Ishikawa (cell line): Measurements from ENCODE around the gene PRDM16.

Experiments used
- EGR1 ChIP-seq: IDR thresholded peaks from 2 replicates; pipeline ENCODE4 v1.6.1; 2012
- RAD21 ChIP-seq: IDR thresholded peaks from 2 replicates; pipeline ENCODE4 v1.6.1; 2012; ENCODE audit warnings: low read depth
- TAF1 ChIP-seq: IDR thresholded peaks from 2 replicates; pipeline ENCODE4 v1.6.1; 2012; ENCODE audit warnings: low read depth, mild to moderate bottlenecking
- TCF12 ChIP-seq: IDR thresholded peaks from 2 replicates; pipeline ENCODE4 v1.6.1; 2012; ENCODE audit warnings: low read depth
- YY1 ChIP-seq: IDR thresholded peaks from 2 replicates; pipeline ENCODE4 v1.6.1; 2012; ENCODE audit warnings: low read depth
- TF ChIP-seq, protein P1 (sequence below): IDR thresholded peaks from 2 replicates; pipeline ENCODE4 v1.6.1; 2012; ENCODE audit warnings: low read depth, mild to moderate bottlenecking
- TF ChIP-seq, protein P2 (sequence below): IDR thresholded peaks from 2 replicates; pipeline ENCODE4 v1.6.1; 2012
- TF ChIP-seq, protein P3 (sequence below): IDR thresholded peaks from 2 replicates; pipeline ENCODE4 v1.6.1; 2012

DNA sequence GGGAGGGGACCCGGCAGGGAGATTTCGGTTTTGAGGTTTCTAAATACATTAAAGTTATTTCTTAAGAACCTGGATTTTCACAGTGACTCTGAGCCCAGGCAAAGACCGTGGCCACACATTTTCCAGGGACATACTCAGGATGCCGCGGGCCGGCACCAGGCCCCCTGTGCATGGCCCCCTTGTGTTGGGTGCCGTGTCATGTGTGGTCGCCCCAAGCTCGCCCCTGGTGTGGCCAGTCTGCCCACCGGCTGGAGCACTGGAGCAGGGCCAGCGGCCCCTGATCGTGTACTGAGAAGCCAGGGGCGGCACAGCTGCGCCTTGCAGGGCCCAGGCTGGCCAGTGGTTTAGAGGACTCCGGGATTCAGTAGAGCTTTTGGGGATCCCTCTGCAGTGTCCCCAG lies 412.0 kb downstream of the PRDM16 start:
- TF ChIP-seq, protein P1, sequence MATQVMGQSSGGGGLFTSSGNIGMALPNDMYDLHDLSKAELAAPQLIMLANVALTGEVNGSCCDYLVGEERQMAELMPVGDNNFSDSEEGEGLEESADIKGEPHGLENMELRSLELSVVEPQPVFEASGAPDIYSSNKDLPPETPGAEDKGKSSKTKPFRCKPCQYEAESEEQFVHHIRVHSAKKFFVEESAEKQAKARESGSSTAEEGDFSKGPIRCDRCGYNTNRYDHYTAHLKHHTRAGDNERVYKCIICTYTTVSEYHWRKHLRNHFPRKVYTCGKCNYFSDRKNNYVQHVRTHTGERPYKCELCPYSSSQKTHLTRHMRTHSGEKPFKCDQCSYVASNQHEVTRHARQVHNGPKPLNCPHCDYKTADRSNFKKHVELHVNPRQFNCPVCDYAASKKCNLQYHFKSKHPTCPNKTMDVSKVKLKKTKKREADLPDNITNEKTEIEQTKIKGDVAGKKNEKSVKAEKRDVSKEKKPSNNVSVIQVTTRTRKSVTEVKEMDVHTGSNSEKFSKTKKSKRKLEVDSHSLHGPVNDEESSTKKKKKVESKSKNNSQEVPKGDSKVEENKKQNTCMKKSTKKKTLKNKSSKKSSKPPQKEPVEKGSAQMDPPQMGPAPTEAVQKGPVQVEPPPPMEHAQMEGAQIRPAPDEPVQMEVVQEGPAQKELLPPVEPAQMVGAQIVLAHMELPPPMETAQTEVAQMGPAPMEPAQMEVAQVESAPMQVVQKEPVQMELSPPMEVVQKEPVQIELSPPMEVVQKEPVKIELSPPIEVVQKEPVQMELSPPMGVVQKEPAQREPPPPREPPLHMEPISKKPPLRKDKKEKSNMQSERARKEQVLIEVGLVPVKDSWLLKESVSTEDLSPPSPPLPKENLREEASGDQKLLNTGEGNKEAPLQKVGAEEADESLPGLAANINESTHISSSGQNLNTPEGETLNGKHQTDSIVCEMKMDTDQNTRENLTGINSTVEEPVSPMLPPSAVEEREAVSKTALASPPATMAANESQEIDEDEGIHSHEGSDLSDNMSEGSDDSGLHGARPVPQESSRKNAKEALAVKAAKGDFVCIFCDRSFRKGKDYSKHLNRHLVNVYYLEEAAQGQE: no peak
- TF ChIP-seq RAD21 (no peak), TAF1 (no peak), YY1 (no peak), EGR1 (no peak), TCF12 (no peak)
- TF ChIP-seq, protein P2, sequence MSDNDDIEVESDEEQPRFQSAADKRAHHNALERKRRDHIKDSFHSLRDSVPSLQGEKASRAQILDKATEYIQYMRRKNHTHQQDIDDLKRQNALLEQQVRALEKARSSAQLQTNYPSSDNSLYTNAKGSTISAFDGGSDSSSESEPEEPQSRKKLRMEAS: no peak
- TF ChIP-seq, protein P3, sequence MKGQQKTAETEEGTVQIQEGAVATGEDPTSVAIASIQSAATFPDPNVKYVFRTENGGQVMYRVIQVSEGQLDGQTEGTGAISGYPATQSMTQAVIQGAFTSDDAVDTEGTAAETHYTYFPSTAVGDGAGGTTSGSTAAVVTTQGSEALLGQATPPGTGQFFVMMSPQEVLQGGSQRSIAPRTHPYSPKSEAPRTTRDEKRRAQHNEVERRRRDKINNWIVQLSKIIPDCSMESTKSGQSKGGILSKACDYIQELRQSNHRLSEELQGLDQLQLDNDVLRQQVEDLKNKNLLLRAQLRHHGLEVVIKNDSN: no peak
